Activated T-helper 1 cell treated with anti-CD3 and anti-CD28 coated beads, Interleukin-2, amount 50 U/mL, for 16 hours (primary cell): Measurements from ENCODE around the gene UCN.
A peak's percentile ranks its signal among the peaks of the same experiment; 100 is the strongest.
"Not testable (repeated sequence)": the region's sequence is repeated elsewhere in the genome, so short reads cannot be mapped to it uniquely, and the experiment has no call there.

Experiments used
- DNase-seq, 2 donors: peaks; one replicate each; pipeline ENCODE4 v3.0.0-alpha.2; 2020; ENCODE audit warnings: low read depth in 1 of 2, low spot score in 1 of 2

Gene UCN

DNA sequence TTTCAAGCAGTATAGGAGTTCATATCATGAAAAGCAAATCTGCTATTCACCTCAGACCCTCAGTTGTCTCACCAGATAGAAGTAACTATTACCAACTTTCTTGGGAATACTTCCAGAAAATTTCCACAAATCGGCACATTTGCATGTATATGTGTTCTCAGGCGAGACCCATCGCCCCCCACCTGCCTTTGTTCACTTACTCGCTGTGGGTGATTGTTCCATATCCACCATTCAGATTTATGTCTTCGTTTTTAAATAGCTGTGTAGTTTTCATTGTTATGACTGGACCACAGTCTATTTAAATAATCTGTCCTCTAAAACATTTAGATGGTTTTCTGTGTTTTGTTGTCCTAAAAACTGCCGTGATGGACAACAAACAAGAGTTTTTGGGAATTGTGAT, 22.8 kb downstream of the UCN start:
- DNase-seq: no peak

DNA sequence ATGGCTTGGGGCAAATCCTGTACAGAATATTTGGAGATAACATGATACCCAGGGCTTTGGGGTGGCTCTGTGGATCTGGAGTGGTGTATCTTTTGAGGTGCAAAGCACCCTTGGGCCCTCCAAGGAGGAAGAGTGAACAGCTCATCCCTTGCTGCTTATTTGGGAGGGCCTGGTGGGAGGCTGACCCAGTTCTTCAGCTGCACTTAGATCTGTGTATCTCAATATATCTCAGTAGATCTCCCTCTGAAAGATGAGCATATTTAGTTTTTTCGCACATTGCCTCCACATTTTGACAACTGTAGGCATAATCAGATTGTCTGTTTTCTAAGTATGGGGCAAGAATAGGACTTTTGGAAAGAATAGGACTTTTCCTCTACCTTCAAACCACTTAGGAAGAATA, 23.2 kb downstream of the UCN start:
- DNase-seq: no peak

DNA sequence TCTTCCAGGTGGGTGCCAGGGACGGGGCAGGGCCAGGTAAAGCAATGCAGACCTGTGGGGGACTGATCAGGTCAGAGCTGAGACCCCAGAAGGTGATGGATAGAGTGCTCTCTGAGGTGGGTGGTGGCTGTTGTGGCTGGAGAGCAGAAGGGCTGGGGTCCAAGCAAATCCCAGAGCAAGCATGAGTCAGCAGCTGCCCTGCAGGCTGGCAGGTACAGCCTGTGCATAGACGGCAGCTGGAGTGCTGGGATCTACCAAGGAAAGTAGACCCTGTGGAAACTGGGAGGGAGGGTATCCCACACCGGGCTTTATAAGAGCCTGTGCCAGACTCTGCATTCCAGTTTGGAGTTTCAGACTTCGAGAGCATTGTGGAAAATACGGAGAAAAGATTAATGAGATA, 25.4 kb downstream of the UCN start:
- DNase-seq: no peak

DNA sequence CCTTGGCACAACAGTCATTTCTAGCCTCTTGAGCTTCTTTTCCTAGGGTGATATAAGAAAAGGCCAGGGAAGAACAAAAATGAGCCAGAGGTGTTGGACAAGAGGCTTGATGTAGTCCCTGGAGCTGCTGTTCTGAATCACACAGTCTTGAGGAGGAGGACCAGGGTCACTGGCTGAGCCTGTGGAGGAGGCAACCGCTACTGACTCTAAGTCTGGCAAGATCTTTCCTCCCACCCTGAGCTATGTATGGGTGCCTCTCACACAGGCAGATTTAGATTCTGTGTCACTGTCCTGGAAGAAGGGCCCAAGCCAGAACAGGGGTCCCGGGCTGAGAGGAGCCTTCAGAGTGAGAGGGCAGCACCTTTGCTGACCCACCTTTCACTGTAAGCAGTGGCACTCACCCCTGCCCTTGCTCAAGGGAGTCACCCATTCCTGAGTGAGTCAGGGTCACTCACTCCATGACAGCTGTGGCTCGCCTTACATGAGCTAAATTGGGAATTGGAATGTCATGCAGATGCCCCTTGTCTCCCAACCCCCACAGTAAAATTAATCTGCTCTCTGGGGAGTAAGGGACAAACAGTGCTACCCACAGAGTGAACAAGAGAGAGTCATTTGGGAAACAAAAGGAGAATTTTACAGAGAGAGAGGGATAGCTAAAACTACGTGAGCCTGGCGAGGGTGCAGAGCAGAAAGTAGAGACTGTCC, 26.2 kb downstream of the UCN start, which contains the start of gene TRIM54:
Gene TRIM54, plus strand, starts transcription at position 575 of the 705 bp plus-strand sequence. CDS start 303 bp downstream, outside the sequence.
- no peak for DNase-seq

DNA sequence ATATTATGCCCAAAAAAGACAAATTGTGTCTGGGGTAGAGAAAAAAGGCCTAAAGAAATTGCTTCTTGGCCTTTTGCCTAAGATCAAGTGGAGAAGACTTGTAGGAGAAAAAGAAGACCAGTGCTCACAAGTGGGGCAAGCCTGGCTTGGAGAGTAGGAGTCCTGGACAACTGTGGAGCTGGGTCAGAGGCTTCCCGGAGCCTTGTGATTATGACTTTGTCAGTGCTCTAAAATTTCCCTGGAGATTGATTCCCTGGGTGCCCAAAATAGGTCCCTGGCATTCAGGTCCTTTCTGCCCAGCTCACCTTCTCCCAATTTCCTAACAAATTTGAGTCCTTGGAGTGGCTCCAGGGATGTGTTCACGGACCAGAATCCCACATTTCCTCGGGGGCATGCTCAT, 26.8 kb downstream of the UCN start:
- DNase-seq: no peak

DNA sequence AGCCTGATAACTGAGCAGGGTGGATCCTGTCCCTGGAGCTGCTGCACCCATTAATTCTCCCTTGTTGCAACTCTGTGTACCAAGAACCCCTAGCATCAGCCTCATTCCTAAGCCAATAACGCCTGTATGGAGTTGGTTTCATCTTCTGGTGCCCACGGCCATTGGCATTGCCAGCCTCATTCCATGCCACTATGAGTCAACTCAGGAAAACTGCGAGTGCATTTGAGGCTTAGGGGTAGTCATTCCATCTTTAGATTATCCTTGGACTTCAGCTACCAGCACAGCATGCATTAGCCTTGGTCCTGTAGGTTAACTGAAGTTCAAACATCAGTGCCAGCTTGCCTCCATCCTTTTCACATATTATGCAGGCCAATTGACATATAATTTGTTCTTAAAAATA, 27.4 kb downstream of the UCN start:
- no peak for DNase-seq

DNA sequence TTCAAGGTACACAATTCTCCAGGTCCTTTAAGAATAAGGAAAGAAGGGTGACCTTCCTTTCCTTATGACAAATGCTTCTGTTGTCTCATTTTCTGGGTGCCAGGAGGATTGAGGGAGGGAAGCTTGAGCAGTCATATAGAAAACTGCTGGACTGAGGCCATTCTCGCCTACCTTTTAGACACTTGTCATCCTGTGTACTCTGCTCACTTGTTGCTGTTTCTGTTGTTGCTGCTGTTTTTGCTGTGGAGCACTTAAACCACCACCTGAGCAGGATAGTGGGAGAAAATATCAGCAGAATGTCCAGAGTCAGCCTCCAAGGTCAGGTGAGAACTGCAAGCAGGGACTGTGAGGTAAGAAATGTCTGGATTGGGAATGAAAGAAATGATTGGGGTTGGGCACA, 30.2 kb downstream of the UCN start:
- DNase-seq: no peak

DNA sequence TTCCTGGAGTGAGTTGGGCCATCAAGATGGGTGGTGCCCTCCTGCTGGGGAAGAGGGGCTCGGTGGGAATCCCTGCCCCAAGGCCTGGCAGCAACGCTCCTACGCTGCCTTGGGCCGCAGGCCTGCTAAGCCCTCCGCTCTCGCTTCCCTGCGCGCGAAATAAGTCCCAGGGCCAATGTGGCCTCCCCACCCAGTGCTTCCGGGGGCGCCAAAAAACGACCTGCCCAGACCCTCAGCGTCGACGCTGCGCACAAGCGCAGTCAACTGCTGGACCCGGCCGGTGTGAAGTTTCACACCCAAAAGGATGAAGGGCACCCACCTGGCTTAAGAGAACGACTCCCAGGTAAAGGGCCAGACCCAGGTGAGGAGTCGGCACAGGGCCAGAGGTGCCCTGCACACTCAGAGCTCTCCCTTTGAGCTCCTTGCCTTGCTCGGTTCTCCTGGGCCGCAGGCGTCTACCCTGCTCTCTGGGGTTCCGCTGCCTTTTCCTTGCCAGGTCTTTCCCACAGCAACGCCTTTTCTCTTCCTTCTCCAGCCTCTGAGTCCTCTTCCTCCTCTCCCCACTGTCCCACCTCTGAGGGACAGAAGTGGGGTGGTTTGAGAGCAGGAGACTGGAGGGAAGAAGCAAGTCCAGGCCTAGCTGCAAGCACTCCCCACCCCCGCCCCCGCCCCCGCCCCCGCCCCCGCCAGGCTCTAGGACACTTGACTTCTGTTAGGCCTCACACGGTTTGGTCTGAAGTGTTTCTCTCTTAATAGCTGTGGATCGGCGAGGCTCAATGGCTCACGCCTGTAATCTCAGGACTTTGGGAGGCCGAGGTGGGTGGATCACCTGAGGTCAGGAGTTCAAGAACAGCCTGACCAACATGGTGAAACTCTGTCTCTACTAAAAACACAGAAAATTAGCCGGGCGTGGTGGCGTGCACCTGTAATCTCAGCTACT, 32.8 kb downstream of the UCN start, which contains the start of gene DNAJC5G:
Gene DNAJC5G, plus strand, starts transcription at position 223 of the 940 bp plus-strand sequence. CDS start 1,296 bp downstream, outside the sequence.
- no peak for DNase-seq

DNA sequence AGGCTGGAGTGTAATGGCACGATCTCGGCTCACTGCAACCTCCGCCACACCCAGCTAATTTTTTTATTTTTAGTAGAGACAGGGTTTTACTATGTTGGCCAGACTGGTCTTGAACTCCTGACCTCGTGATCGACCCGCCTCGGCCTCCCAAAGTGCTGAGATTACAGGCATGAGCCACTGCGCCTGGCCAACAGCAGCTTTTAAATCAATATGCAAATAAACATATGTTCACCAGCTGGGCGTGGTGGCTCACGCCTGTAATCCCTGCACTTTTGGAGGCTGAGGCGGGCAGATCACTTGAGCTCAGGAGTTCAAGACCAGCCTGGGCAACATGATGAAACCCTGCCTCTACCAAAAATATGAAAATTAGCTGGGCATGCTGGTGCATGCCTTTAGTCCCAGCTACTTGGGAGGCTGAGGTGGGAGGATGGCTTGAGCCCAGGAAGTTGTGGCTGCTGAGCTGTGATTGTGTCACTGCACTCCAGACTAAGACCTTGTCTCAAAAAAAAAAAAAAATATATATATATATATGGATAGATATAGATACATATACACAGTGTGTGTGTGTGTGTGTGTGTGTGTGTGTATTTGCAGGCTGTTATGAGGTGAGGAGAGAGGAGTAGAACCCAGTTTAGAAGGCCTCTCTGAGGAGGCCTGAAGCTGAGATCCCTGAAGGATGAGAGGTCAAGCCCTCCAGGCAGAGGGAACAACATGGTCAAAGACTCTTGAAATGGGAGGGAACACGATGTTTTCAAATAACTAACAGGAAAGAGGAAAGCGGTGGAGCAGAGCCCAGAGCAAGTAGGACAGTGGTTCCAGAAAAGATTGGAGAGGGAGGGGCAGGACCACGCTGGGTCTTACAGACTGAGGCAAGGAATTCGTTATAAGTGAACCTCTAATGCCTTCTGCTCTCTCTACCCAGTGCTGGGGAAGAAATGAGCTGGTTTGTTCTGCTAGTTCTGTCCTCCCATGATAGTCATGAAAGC, 35.4 kb downstream of the UCN start:
- not testable (repeated sequence) for DNase-seq

DNA sequence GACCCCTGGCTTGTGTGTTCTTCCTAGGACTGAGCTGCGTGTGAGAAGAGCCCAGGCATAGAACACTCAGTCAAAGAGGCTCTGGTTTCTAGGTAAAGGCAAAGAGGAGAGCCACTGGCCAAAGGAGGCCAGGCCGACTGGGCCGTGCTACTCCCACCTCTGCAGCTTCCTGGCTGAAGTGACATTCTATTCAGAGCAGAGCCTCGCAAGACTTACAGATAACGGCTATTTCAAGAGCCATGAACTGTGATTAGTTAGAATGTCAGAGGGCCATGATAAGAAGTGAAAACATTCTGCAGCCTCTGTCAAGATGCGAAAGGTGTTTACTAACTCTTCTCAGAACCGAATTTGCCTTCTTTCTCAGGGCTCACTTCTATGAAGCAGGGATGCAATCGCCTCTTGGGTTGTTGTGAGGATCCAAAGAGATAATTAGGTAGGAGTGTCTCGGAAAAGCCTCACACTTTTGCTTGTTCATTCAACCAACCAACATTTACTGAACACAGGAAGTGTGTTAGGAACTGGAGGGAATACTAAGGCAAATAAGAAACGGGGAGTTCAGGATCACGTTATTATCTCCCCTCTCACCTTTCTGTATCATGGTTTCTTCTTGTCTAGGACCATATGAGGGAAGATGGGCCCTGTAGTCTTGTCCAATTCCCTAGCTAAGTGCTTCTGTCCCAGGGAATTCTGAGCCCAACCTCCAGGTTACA, 36.5 kb downstream of the UCN start:
- DNase-seq: no peak

DNA sequence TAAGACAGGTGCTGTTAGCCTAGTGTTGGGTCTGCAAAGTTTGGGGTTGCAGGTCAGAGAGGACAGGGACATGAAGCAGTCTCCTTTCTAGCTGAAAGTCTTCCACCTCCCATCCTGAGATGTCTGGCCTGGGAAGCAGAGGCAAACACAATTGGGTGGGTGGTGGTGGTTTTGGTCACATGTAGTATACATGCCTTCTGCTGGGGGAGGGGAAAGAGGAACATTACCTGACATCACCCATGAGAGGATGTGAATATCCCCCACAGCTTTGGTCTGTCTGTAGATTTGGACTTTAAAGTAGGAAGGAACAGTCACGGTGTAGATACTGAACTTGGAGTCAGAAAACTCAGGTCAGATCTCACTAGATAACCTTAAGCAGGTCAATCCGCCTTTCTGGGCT, 37.6 kb downstream of the UCN start:
- DNase-seq: no peak

DNA sequence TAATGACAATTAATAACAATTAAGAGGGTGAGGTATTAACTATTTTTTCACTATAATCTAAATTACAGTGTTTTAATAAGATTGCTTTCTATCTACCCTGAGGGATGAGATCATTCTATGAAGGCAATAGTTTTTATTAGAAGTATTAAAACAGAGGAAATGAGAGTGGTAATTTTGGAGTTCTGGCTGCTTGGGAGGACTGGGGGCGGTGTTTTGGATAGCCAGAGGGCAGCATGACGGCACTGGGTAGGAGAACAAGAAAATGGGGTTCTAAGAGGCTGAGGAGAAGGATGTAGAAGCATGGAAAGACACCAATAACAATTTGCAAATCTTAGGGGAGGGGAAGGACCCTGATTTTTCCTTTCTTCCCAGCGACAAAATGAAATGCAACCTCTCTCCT, 38.1 kb downstream of the UCN start:
- DNase-seq: no peak

DNA sequence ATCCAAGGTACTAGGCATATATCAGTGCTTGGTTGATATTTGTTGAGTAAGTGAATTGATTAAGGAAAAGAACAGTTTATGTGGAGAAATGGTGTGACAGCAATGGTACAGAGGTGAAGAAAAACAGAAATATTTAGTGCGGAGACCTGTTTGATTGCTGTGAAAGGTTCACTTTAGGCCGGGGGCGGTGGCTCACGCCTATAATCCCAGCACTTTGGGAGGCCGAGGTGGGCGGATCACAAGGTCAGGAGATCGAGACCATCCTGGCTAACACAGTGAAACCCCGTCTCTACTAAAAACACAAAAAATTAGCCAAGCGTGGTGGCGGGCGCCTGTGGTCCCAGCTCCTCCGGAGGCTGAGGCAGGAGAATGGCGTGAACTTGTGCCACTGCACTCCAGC, 39.9 kb downstream of the UCN start:
- DNase-seq: not testable (repeated sequence)

DNA sequence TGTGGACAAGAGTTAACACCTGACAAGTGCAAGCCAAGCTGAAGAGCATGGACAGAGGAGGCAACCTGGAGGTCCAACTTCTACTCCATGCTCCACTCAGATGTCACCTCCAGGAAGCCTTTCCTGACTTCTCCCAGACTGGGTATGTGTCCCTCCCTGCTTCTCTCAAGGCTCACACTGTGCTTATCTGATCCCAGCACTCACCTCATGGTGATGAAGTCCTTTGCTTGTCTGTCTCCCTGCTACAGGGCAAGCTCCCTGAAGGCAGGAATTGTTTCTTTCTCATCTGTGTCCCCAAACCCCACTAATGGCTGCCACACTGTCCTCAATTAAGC, 42.7 kb downstream of the UCN start:
- no peak for DNase-seq

DNA sequence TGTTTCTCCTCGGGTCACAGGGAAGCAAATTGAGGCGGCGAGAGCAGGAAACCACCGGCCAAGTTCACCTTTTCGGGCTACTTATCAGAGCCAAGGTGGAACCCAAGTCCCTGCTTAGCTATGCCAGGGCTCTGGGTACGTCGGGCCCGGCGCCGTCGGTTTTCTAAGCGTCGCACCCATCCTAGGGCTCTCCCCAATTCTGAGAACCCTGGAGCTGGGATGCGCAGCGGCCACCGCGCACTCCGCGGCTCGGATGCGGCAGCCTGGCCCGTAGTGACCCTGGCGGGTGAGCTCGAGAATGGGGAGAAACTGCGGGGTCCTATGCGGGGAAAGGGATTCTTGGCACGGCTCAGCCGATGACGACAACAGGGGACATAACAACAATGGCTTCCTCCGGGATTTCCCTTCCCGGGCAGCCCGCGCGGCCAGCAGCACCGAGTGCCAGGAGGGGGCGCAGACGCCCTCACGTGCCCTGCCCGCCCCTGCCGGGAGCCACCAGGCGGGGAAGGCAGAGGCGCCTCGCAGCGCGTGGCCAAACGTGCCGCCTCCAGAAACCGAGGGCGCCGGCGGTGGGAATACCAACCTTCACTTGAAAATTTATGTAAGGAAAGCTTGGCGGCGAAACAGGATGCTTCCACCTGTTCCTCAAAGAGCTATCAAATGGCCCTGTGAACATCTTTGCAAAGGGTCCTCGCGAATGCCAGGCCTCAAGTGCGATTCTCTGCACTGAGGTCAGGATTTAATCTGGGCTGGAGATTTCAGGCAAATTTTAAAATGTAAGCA, 43.3 kb downstream of the UCN start:
- peak in 1 of 2 donors; percentile 47 for DNase-seq

DNA sequence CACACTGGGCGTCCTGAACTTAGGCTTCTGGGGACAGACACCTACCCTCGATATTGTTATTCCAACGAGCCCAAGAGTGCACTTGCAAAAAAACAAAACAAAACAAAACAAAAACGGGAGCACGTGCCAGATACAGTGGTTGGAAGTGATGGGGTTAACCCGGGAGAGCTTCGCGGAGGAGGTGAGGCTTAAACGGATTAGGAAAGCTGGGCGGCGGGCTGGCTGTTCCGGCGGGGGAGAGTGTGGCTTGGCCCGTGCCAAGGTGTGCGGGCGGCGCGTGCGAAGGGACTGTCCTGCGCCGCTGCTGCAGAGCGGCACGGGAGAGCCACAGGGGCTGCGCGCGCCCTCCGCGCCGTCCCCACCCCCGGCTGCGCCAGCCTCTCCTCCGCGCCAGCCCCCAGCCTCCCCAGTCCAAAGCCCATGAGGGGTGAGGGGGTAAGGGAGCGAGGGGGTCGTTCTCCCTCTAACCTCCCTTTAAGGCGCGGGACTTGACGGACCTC, 43.9 kb downstream of the UCN start:
- no peak for DNase-seq

DNA sequence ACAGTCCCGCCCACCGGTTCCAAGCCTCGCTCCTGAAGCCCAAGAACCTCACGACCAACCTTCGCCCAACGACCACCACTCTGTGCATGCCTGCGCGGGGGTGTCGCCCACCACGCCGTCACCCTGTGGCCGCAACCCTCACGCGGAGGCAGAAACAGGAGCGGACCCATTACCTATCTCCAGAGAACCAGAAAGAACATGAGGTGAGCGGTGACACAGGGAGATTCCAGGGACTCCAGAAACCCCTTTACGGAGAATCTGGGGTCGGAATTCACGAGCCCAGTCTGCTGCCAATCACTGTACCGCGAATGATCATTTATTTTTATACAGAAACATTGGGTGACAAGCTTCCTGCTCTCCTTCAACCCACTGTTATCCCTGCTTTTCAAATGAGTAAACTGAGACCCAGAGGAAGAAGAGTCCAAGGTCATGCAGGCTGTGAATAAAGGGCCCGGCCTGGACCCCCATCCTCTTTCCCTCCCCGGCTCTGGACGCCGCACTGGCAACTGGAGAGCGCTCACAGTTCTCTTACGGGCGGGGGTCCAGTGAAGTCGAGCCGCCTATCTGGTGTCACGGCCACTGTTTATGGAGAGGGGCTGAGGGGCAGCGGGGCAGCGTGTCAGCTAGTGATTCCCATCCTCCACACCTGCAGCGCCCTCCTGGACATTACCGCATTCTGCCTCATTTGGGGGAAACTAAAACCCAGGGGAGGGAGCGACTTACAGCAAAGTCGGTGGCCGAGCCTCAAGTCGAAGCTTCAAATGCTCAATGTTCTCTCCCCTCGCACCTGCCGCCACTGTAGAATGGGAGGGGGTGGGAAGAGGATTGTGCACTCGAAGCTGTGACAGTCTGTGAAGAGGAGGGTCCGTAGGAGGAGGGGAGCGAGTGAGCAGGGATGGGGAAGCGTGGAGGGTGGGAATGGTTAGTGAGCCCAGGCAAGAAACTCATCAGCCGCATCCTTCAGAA, 44.7 kb downstream of the UCN start:
- no peak for DNase-seq
